BE2C (cell line): ENCODE measurements around the gene CLCN2.
"Not testable (repeated sequence)": the region's sequence is repeated elsewhere in the genome, so short reads cannot be mapped to it uniquely, and the experiment has no call there.

ENCODE experiments used
- DNase-seq: peaks from one replicate; pipeline ENCODE4 v3.0.0-alpha.2; 2020
- H3K27me3 ChIP-seq: fragments of 250-450 bp; sonication (Bioruptor Pico); 2 replicates; pipeline ENCODE4 v1.5.1; 2020; ENCODE audit warnings: mild to moderate bottlenecking
- H3K36me3 ChIP-seq: fragments of 250-450 bp; sonication (Bioruptor Pico); 2 replicates; pipeline ENCODE4 v1.5.1; 2020; ENCODE audit warnings: mild to moderate bottlenecking
- H3K4me1 ChIP-seq: fragments of 250-450 bp; sonication (Bioruptor Pico); 2 replicates; pipeline ENCODE4 v1.5.1; 2020
- H3K4me3 ChIP-seq: 2 replicates; pipeline ENCODE4 v1.5.1; 2011; ENCODE audit warnings: low read depth, low read length
- H3K9me3 ChIP-seq: fragments of 250-450 bp; sonication (Bioruptor Pico); 2 replicates; pipeline ENCODE4 v1.5.1; 2020
- CTCF ChIP-seq: IDR thresholded peaks from 2 replicates; pipeline ENCODE4 v1.5.1; 2012; ENCODE audit warnings: mild to moderate bottlenecking, low read depth, low read length

Gene CLCN2

GRCh38 chr3:184344579-184345316, 16.7 kb downstream of the CLCN2 start:
- TF ChIP-seq CTCF = no peak
- Histone ChIP-seq H3K9me3 (no peaks in the 10 kb centered on the region), H3K4me3 (no peak overlapping the region), H3K27me3 (no peaks in the 10 kb centered on the region), H3K36me3 (peaks cover 17% of the 10 kb centered on the region), H3K4me1 (peaks cover 3% of the 10 kb centered on the region; the same call in 1 of the 2 replicates)
- DNase-seq = no peak

GRCh38 chr3:184343200-184343876, 18.1 kb downstream of the CLCN2 start:
- H3K4me1 ChIP-seq = peaks cover 10% of the 10 kb centered on the region
- TF ChIP-seq CTCF = no peak
- no peaks in the 10 kb centered on the region for H3K27me3 ChIP-seq
- no peak overlapping the region for H3K4me3 ChIP-seq
- peaks cover 17% of the 10 kb centered on the region for H3K36me3 ChIP-seq
- no peaks in the 10 kb centered on the region for H3K9me3 ChIP-seq
- DNase-seq = no peak

- Histone ChIP-seq H3K4me1 (peaks cover 24% of the 10 kb centered on the region), H3K36me3 (peaks cover 17% of the 10 kb centered on the region), H3K27me3 (no peaks in the 10 kb centered on the region), H3K9me3 (no peaks in the 10 kb centered on the region), H3K4me3 (no peak overlapping the region)
- no peak for DNase-seq
- no peak for TF ChIP-seq CTCF
Observed at GRCh38 chr3:184341925-184342324, 19.5 kb downstream of the CLCN2 start.

- Histone ChIP-seq H3K36me3 (peaks cover 23% of the 10 kb centered on the region), H3K4me3 (peak overlapping the region; percentile 66), H3K4me1 (peaks cover 27% of the 10 kb centered on the region)
- not testable (repeated sequence) for H3K9me3 ChIP-seq, H3K27me3 ChIP-seq, DNase-seq
Observed at GRCh38 chr3:184339451-184340135, 21.8 kb downstream of the CLCN2 start.

GRCh38 chr3:184339001-184339400, 22.4 kb downstream of the CLCN2 start:
- H3K9me3 ChIP-seq = no peaks in the 10 kb centered on the region
- no peak for DNase-seq
- TF ChIP-seq CTCF = no peak
- peaks cover 27% of the 10 kb centered on the region for H3K4me1 ChIP-seq
- H3K36me3 ChIP-seq = peaks cover 25% of the 10 kb centered on the region
- no peaks in the 10 kb centered on the region for H3K27me3 ChIP-seq
- H3K4me3 ChIP-seq = peak overlapping the region; percentile 66

- Histone ChIP-seq H3K4me3 (peak overlapping the region; percentile 66), H3K4me1 (peaks cover 27% of the 10 kb centered on the region), H3K9me3 (no peaks in the 10 kb centered on the region), H3K27me3 (no peaks in the 10 kb centered on the region), H3K36me3 (peaks cover 29% of the 10 kb centered on the region)
- TF ChIP-seq CTCF = peak; percentile 23; the same call in 1 of the 2 replicates
- DNase-seq = peak; percentile 96
Observed at GRCh38 chr3:184338511-184338945, 22.9 kb downstream of the CLCN2 start.
